GM12878 (cell line): ENCODE results near the gene NANOS1.

ENCODE experiments used
- ATF3 ChIP-seq: IDR thresholded peaks from 2 replicates; pipeline ENCODE4 v1.6.1; 2011; ENCODE audit warnings: low read depth, mild to moderate bottlenecking, low read length, moderate library complexity, borderline replicate concordance; ENCODE audit errors: extremely low read depth
- CTCF ChIP-seq, 3 experiments: IDR thresholded peaks in 2 of 3; conservative IDR thresholded peaks in 1 of 3; 2 replicates each; pipeline ENCODE4 v1.5.1; 2011; ENCODE audit warnings: low read depth in 3 of 3, low read length in 3 of 3, mild to moderate bottlenecking in 3 of 3, control low read depth in 2 of 3, moderate library complexity in 2 of 3, inconsistent platforms in 1 of 3, mixed read lengths in 1 of 3; ENCODE audit not compliant: control insufficient read depth in 2 of 3, insufficient read depth in 1 of 3; ENCODE audit errors: extremely low read depth in 1 of 3
- FOXK2 ChIP-seq: fragments of 450-650 bp; IDR thresholded peaks from 2 replicates; pipeline ENCODE4 v1.6.1; 2017; ENCODE audit warnings: mild to moderate bottlenecking, moderate library complexity
- POLR2A ChIP-seq: IDR thresholded peaks from 2 replicates; pipeline ENCODE4 v1.6.1; 2011; ENCODE audit warnings: low read depth, mild to moderate bottlenecking, low read length
- RB1 ChIP-seq: fragments of 450-650 bp; formaldehyde crosslinking; IDR thresholded peaks from 2 replicates; pipeline ENCODE4 v1.6.1; 2017; ENCODE audit warnings: mild to moderate bottlenecking, borderline replicate concordance
- SIN3A ChIP-seq: IDR thresholded peaks from 2 replicates; pipeline ENCODE4 v1.6.1; 2012; ENCODE audit warnings: low read depth, low read length, improper control_type of control experiment
- TAF1 ChIP-seq: IDR thresholded peaks from 2 replicates; pipeline ENCODE4 v1.6.1; 2011; ENCODE audit warnings: mild to moderate bottlenecking, low read depth, low read length, borderline replicate concordance
- TF ChIP-seq, protein P1 (sequence below): IDR thresholded peaks from 2 replicates; pipeline ENCODE4 v1.6.1; 2012; ENCODE audit warnings: mild to moderate bottlenecking, low read depth, low read length

DNA sequence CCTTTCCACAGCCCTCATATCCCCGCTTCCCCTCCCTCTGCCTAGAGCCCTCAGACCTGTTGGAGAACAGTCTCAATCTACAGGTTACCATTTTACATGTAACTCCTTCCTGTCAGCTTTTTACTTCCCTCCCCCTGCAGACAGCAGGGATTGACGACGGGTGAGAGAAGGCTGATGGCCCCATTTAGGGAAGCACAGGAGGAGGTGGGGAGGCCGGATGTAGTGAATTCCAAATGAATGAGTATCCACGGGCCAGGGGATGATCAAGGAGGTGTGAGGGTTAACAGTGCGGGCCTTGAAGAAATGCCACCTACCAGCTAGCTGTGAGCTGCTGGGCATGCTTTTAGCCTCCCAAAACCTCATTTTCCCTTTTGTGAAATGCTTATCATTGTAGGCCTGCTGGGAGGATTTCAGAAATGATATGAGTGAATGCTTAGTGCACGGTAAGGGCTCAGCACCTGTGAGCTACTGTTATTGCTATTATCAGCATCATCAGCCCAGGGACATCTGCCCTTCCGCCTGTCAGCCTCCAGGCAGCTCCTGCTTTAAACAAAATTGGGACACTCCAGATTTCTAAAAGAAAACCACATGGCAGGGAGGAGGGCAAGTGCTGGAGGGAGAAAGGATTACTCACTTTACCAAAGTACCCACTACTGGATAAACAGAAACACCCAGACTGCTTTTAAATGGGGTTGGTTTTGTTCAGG lies 6.5 kb upstream of the NANOS1 start:
- TF ChIP-seq POLR2A = no peak
- TF ChIP-seq FOXK2 = no peak
- TF ChIP-seq TAF1 = no peak
- TF ChIP-seq, protein P1, sequence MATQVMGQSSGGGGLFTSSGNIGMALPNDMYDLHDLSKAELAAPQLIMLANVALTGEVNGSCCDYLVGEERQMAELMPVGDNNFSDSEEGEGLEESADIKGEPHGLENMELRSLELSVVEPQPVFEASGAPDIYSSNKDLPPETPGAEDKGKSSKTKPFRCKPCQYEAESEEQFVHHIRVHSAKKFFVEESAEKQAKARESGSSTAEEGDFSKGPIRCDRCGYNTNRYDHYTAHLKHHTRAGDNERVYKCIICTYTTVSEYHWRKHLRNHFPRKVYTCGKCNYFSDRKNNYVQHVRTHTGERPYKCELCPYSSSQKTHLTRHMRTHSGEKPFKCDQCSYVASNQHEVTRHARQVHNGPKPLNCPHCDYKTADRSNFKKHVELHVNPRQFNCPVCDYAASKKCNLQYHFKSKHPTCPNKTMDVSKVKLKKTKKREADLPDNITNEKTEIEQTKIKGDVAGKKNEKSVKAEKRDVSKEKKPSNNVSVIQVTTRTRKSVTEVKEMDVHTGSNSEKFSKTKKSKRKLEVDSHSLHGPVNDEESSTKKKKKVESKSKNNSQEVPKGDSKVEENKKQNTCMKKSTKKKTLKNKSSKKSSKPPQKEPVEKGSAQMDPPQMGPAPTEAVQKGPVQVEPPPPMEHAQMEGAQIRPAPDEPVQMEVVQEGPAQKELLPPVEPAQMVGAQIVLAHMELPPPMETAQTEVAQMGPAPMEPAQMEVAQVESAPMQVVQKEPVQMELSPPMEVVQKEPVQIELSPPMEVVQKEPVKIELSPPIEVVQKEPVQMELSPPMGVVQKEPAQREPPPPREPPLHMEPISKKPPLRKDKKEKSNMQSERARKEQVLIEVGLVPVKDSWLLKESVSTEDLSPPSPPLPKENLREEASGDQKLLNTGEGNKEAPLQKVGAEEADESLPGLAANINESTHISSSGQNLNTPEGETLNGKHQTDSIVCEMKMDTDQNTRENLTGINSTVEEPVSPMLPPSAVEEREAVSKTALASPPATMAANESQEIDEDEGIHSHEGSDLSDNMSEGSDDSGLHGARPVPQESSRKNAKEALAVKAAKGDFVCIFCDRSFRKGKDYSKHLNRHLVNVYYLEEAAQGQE = no peak
- no peak for TF ChIP-seq RB1
- TF ChIP-seq CTCF (IDR thresholded peaks at IDR 0.05 in 2 of 3, conservative IDR thresholded peaks at IDR 0.05 in 1 of 3; ENCODE audit: control insufficient read depth in 2 of 3, extremely low read depth in 1 of 3, insufficient read depth in 1 of 3, low read depth in 3 of 3, low read length in 3 of 3) = no peak
- no peak for TF ChIP-seq ATF3
- no peak for TF ChIP-seq SIN3A
